Activated naive CD4-positive, alpha-beta T cell treated with Interleukin-2 at 50 U/mL for 16 hours (primary cell): ENCODE results near the gene PGAP2.
"Not testable (repeated sequence)": the region's sequence is repeated elsewhere in the genome, so short reads cannot be mapped to it uniquely, and the experiment has no call there.

Experiments
- DNase-seq: peaks from one replicate; pipeline ENCODE4 v3.0.0-alpha.2; 2020

The PGAP2 gene

DNA sequence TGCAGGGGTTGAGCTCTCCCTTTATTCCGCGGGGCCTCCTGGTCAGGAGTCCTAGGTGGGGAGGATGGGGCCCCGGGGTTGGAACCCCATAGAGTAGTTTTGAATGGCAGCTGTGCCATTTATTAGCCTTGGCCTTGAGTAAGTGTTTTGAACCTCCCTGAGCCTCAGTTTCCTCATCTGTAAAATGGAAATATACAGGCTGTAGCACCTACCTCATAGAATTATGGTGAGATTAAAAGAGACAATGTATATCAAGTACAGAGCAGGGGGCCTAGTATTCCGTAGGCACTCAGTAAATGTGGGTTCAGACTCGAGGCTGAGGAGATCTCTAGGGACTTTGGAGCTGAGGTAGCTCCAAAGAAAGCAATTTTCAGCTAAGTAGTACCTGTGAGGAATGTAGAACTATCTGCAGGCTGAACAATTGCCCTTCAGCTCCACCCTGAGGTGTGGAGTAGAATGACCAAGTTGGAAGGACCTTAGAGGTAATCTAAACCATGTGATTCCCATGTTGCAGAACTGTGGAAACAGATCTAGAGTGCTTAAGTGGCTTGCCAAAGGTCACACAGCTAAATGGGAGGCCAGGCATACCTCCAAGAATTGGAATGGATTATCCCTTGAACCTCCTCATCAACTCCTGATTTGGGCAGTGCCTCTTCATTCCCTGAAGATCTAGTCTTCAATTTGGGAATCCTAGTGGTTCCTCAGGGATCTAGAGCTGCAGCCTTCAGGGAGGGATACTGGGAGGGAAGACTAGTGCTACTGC is 682 bp downstream of the PGAP2 start:
- peak; percentile 45 for DNase-seq

DNA sequence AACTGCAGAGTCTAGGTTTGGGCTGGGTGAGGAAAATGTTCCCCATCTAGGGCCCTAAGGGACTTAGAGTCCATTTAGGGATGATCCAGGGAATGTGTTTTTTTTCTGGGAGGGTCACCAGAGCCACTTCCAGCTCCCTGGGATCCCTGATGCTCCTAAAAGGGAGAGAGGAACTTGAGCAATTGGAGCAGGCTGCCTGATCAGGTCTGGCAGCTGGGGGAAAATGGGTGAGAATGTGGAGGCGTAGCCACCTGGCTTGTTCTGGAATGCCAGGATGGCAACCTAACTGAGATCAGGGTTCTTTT is 1.2 kb downstream of the PGAP2 start:
- no peak for DNase-seq

DNA sequence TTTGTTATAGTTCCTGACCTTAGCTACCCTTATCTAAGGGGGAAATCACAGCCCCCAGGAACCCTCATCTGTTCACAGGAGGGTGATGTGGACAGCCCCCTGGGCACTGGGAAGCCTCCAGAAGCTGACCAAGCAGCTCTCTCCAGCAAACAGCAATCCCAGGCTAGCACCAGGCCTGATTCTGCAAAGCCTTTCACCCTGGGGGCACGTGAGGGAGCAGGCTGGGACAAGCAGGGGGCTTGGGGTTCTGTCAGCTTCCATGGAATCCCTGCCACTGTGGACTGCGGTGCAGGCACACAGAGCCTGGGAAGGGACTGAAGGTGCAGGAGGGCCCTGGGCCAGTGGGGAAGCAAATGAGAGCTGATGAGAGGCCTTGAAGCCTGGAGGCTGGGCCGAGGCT is 2.1 kb downstream of the PGAP2 start:
- no peak for DNase-seq

DNA sequence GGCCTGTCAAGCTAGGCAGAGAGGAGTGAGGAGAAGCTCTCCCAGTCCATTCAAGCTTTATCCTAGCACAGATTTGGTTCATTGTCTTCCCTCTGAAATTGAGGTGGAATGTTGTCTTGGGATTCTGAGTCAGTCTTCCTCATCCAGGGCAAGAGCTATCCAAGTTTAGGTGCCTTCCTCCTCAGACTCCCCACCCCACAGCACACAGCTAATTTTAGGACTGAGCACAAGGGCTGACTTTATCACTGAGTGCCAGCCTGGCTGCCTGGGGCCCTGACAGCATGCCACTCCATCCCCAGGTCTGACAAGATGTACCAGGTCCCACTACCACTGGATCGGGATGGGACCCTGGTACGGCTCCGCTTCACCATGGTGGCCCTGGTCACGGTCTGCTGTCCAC is 2.6 kb downstream of the PGAP2 start:
- no peak for DNase-seq

DNA sequence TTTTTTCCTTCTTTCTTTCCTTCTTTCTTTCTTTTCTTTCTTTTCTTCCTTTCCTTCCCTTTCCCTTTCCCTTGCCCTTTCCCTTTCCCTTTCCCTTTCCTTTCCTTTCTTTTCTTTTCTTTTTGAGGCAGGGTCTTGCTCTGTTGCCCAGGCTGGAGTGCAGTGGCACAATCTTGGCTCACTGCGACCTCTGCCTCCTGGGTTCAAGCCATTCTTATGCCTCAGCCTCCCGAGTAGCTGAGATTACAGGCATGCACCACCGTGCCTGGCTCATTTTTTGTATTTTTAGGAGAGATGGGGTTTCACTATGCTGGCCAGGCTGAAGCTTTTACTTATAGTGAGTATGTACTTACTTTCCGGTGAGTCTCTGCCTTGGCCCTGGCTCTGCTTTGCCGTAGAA is 6.5 kb downstream of the PGAP2 start:
- not testable (repeated sequence) for DNase-seq

DNA sequence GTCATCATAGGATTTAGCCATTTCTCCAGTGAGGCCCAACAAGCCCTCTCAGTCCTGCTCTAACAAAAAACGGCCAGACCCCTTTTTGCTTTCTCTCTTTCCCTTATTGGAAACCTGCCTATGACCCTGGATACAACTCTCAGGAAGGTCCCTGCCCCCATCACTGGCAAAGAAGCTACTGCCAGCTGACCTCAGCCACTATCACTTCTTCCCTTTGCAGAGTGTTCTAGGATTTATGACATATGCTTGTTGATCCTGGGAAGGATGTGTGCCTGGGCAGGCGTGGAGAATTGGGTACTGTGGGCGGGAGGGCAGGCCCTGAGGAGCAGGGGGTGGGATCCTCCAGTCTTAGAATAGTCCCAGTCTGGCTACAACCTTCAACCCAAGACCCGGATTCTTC is 7.5 kb downstream of the PGAP2 start:
- DNase-seq = no peak

DNA sequence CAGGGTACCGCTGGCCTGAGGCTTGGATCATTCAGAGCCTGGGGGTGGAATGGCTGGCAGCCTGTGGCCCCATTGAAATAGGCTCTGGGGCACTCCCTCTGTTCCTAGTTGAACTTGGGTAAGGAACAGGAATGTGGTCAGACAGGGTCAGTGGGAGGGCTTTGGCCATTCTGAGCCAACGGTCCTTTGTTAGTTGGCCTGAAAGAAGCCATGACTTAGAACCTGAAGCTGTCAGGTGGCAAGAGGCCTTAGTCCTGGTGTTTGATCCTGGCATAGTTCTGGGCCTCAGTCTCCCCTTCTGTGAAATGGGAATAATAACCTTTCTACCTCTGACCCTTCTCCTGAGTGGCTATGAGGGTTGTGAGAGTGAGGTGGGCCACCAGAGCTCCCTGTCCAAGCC is 8.3 kb downstream of the PGAP2 start:
- DNase-seq = no peak

DNA sequence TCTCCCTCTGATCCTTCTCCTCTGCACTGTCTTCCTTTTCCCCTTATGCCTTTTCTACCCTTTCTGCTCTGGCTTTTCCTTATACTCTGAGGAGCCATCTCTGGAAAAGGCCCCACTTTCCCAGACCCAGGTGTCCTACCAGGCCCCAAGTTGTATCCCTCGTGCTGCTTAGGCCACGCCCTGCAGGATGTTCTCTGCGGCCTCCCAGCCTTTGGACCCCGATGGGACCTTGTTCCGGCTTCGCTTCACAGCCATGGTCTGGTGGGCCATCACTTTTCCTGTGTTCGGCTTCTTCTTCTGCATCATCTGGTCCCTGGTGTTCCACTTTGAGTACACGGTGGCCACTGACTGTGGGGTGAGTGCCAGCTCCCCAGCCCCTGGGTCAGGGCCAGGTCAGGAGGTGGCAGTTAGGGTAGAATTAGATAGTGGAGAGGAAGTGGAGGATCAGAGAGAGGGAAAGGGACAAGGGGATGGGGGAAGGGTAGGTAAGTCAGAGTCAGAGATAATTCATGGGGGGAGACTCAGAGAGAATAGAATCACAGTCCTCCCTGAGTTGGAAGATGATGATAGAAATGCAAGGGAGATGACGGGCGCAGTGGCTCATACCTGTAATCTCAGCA is 8.9 kb downstream of the PGAP2 start:
- no peak for DNase-seq

DNA sequence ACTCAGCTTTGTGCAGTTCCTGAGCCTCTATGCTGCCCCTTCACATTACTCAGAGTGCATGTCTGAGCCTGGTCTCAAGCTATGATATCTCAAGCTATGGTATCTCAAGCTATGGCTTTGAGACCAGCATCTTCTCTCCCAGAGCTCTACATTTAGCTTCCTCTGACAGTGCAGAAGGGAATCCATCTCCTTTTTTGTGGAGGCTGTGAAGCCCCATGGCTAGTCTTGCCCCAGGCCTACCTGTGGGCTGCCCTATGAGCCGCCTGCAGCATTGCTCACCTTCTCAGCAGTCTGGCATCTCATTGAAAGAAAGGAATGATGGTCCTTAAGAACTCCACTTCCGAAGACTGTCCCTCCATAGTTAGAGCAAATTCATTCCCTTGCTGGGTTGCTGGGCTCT is 12.6 kb downstream of the PGAP2 start:
- DNase-seq = no peak

DNA sequence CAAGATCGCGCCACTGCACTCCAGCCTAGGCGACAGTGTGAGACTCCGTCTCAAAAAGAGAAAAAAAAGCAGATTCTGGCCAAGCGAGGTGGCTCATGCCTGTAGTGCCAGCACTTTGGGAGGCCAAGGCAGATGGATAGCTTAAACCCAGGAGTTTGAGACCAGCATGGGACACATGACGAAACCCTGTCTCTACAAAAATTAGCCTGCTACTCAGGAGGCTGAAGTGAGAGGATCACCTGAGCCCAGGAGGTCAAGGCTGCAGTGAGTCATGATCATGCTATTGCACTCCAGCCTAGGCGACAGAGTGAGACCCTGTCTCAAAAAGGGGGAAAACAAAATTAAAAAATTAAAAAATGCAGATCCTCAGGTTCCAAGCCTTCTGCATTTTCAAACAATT is 14.0 kb downstream of the PGAP2 start:
- DNase-seq = no peak

DNA sequence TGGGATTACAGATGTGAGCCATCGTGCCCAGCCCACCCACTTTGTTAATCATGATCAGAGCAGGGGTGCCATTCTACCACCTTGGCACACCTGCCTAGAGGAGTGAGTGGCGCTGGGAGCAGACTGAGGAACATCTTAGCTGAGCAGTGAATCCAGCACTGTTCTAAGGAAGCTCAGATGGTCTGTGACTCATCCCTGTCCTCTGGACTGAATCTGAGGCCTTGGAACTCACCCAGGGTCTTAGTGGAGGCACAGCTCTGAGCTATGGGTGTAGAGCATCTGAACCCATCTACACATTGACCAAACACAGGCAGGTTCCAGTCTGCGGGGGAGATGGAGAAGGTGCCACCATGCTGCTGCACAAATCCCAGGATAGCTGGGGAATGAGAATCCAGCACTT is 14.9 kb downstream of the PGAP2 start:
- no peak for DNase-seq

DNA sequence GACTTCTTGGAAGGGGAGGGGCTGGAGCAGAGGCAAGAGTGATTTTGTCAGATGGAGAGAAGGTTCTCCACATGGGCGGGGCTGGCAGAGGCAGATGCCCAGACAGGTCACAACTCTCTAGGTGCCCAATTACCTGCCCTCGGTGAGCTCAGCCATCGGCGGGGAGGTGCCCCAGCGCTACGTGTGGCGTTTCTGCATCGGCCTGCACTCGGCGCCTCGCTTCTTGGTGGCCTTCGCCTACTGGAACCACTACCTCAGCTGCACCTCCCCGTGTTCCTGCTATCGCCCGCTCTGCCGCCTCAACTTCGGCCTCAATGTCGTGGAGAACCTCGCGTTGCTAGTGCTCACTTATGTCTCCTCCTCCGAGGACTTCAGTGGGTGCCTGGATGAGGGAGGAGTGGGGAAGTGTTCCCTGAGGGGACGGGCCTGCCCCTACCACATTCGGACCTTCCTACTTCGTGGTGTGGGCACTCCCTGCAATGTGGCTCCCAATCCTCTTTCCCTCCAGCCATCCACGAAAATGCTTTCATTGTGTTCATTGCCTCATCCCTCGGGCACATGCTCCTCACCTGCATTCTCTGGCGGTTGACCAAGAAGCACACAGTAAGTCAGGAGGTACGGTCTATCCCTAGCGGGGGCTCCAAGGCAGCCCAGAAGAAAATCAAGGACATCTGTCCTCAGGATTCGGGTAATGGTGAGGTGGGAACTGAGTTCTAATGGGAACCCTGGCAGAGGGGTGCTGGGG is 15.6 kb downstream of the PGAP2 start:
- no peak for DNase-seq

DNA sequence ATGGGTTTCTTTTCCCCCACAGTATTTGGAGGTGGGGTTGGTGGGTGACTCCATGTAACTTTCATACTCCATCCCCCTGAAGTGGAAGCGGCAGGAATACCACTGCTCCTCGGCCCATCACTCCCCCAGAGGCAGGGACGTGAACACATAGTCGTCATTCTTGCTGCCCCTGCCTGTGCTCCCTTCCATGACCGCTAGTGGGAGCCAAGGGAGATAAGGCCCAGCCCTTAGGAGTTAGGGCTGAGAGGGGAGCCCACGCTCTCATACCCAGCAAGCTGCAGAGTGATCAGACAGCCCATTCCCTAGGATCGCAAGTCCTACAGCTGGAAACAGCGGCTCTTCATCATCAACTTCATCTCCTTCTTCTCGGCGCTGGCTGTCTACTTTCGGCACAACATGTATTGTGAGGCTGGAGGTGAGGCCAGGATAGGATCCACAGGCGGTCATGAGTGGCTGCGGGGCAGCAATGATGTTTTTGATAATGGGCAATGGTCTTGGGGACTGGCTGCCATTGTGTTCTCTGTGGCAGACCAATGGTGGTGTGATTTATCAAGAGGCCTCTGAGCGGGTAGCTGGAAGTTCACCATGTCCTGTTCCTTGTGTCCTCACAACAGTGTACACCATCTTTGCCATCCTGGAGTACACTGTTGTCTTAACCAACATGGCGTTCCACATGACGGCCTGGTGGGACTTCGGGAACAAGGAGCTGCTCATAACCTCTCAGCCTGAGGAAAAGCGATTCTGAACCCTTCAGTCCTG is 16.5 kb downstream of the PGAP2 start:
- peak; percentile 84 for DNase-seq

DNA sequence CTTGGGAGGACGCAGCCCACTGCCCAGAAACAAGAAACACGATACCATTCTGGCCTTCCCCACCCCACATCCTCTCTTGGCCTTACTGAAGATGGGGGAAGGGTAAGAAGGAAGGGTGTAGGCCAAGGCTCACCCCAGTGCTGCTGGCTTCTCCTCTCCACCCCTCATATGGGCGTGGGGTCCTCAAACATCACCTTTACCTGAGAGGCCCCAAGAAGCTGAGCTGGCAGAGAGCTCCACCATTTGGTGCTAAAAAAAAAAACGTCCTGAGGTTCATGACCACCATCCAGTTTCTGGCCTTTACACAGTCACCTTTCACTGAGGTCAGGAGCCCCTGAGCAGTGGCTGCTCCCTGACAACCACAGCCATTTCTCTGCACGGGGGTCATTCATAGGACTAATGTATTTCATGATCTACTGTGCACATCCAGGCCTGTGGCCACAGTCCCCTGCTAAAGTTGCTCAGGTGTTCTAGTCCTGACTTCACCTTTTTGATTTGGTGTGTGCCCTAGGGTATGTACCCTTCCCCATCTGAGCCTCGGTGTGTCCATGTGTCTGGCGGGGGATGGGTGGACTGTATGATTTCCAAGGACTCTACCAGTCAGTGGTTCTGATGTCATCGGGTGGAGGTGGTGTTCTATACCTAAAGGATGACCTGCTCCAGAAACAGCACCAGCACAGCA is 17.3 kb downstream of the PGAP2 start:
- DNase-seq = no peak

DNA sequence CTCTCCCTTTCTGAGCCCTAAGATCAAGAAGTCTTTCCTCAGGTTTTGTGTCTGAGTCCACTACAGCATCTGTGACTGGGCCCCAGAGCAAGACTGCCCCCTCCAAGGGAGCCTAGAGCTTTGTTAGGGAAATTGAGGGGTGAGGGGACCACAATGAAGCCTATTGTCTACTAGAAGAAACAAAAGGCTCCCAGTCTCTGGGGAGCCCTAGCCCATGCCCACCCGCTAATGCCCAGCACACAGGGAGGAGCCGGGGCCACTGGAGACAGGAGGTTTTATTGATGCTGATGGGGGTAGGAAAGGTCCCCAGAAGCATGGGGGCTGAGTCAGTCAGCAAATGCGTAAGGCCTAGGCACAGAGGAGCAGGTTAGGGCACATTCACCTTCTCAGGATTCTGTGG is 18.4 kb downstream of the PGAP2 start:
- no peak for DNase-seq

DNA sequence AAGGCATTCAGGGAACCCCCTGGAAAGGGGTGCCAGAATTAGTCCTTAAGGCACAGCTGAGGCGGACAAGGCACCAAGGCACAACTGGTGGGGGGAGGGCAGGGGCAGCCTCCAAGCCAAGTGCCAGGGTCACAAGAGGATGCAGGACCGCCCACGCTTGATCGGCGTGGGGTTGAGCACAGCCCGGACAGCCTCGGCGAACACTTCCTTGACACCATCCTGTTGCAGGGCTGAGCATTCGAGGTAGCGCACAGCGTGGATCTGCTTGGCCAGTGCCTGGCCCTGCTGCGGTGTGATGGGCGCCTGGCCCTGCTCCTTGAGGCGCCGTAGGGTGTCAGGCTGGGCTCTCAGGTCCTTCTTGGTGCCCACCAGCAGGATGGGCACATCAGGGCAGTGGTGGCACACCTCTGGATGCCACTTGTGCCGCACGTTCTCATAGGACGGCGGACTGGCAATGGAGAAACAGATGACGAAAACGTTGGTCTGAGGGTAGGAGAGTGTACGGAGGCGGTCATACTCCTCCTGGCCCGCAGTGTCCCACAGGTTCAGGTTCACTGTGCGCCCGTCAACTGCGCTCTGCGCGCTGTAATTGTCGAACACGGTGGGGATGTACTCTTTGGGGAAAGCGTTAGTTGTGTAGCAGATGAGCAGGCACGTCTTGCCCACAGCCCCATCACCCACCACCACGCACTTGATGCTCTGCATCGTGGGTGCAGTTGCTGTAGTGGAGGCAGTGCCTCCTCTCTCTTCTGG is 19.2 kb downstream of the PGAP2 start:
- DNase-seq = no peak

DNA sequence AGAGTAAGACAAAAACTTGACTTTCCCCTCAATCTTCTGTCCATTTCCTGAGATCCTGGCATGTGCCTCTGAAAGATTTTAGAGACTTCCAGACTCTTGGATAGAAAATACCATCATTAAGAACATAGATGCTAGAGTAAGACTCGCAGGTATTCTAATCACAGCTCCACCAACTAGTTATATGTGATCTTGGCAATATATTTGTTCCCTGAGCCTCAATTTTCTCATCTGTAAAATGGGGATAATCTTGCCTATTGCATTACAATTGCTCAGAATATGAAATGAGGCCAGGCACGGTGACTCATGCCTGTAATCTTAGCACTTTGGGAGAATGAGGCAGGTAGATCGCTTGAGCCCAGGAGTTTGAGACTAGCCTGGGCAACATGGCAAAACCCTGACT is 21.7 kb downstream of the PGAP2 start:
- DNase-seq = no peak

DNA sequence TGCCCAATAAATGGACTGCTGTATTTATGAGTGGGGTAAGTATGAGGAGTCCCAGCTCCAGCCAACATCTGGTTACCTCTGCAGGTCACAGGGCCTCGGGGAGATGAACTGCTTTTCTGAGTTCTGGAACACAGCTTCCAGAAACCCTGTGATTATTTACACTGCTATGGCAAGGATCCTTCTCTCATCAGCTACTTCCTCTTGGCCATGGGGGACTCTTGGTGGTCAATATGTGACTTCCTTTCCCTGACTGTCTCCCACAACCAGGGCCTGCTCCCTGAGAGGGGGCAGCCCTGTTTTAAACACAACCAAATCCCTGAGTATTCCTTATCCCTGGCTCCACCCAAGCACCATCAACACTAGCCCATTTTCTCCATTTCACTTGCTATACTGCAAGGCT is 22.4 kb downstream of the PGAP2 start:
- no peak for DNase-seq

DNA sequence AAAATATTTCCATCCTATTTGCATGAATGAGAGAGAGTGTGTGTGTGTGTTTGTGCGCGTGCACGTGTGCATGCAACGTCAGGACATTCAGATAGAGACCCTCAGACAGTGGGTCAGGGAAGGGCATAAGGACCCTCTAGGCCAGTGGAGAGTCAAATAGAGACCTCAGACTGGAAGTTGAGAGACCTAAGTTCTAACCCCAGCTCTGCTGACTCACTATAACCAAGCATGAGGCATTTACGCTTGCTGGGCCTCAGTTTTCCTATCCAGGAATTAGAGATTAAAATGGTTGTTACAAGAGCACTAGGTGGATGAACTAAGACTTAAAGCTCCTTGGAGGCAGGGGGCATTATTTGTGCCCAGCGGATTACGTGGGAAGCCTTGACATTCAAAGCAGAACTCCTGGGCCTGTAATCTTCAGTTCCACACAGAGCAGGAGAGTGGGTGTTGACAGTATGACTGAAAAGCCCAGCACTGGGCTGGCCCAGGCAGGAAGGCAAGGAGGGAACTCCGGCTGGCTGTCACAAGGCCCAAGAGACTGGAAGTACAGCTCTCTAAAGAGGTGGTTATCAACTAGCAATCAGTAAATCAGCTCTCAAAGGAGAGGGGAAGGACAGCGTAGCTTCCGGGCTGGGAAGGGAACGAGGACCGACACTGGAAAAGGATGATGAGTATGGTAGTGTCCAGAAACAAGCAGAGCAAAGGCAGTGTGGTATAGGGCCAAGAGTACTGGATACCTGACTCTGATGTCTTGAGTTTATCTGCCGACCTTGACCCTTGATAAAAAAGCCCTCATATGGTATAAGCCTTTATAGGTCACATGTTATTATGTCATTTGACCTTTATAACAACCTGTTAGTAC is 23.2 kb downstream of the PGAP2 start:
- no peak for DNase-seq

DNA sequence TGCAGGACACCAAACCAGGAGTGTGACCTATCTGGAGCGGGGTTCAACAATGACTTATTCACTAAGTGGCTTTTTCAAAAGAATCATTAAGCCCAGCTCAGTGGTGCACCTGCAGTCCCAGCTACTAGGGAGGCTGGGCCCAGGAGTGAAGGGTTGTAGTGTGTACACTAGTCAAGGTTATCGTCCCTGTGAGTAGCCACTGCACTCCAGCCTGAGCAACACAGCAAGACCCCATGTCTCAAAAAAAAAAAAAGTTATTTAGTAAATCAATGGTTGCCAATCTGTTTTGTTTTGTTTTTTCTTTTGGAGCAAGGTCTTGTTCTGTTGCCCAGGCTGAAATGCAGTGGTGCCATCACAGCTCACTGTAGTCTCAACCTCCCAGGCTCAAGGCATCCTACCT is 24.5 kb downstream of the PGAP2 start:
- no peak for DNase-seq

DNA sequence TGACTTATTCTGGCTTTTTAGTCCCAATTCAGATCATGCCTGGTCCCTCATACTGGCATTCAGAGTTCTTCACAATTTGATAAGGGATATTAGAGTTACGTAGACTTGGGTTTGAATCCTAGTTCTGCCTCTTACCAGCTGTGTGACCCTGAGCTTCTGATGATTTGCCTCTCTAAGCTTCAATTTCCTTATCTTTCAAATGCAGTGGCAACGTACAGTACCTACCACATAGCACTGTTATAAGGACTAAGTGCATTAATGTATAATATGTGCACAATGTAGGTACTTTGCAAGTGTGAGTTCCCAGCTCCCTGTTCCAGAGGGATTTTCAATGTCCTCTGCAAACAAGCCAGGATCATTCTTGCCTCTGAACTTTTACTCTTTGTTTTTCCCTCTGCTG is 25.1 kb downstream of the PGAP2 start:
- DNase-seq = no peak

DNA sequence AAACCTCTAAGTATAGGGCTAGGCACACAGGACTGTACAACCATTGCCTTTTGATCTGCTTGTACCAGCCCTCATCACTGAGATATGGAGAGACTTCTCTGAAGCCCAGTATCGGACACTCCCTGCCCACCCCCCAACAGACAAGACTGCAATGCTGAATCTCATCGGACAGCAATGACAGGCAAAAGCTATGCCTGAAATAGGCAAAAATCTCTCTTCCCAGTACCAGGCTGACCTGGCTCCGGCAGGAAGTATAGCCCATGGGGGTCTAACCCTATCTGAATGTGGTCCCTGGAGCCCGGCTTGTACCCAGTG is 25.9 kb downstream of the PGAP2 start:
- DNase-seq = no peak
